ENCODE measurements around the gene ITGB4. TPM values are rescaled to one million over a fixed set of nuclear protein-coding genes. Genes with fewer than 3 reads are reported as not detected.

Gene ITGB4
- total and polyA plus RNA-seq, 2 of the 13 experiments (the other 11 are each of a cell fraction or from before 2014, with no cell fraction given): 6.9 to 14.5 TPM

DNA sequence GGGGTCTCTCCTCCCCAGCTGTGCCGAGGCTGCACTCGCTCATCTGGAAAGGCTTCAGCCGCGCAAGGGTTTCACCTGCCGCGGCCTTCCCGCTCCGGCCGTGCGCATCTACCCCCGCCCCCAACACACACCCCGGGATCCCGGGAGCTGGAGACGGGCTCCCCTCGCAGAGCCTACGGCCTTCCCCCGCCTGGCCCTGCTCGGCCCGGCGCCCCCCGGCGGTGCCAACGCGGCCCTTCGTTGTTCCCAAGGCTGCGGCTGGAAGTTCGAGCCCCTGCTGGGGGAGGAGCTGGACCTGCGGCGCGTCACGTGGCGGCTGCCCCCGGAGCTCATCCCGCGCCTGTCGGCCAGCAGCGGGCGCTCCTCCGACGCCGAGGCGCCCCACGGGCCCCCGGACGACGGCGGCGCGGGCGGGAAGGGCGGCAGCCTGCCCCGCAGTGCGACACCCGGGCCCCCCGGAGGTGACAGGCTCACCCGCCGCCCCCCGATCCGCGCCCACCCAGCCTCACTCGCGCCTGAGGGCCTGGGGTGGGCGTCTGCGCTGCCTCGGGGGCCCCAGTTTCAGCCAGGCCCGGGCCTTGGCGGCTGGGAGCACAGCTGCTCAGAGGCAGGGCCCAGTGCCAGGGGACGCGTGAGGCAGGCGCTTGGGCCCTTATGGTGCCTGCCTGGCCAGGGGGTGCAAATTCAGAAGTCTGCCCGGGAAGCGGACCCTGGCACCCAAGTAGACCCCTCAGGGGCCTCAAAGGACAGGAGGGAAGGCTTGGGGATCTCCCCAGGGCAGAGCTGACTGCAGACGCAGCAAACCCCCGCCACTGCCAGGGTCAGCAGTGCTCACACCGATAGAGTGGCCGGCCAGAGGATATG lies 32.5 kb downstream of the ITGB4 start (continued):
- peak; percentile 91 for TF ChIP-seq ZNF777 (CRISPR knock-in tag; IDR thresholded peaks at IDR 0.05)
- peak; percentile 21; the same call in 1 of the 2 replicates for TF ChIP-seq MAZ (IDR thresholded peaks at IDR 0.05; ENCODE audit: borderline replicate concordance, low read depth, low read length)
- TF ChIP-seq MAZ (CRISPR knock-in tag; IDR thresholded peaks at IDR 0.05; ENCODE audit: low read depth): peak; percentile 95
- TF ChIP-seq ATF1 (CRISPR knock-in tag; IDR thresholded peaks at IDR 0.05): no peak
- TF ChIP-seq, protein P1, sequence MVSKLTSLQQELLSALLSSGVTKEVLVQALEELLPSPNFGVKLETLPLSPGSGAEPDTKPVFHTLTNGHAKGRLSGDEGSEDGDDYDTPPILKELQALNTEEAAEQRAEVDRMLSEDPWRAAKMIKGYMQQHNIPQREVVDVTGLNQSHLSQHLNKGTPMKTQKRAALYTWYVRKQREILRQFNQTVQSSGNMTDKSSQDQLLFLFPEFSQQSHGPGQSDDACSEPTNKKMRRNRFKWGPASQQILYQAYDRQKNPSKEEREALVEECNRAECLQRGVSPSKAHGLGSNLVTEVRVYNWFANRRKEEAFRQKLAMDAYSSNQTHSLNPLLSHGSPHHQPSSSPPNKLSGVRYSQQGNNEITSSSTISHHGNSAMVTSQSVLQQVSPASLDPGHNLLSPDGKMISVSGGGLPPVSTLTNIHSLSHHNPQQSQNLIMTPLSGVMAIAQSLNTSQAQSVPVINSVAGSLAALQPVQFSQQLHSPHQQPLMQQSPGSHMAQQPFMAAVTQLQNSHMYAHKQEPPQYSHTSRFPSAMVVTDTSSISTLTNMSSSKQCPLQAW (CRISPR knock-in tag; IDR thresholded peaks at IDR 0.05): 0 out of 2 replicates have a peak, but pooled peaks have one; percentile 20
- peak; percentile 14; the same call in 1 of the 2 replicates for TF ChIP-seq ETV5 (CRISPR knock-in tag; IDR thresholded peaks at IDR 0.05; ENCODE audit: borderline replicate concordance)
- 0 out of 2 replicates have a peak, but pooled peaks have one; percentile 35 for TF ChIP-seq SATB2 (CRISPR knock-in tag; IDR thresholded peaks at IDR 0.05)
- TF ChIP-seq PLRG1 (conservative IDR thresholded peaks at IDR 0.05): no peak
- TF ChIP-seq ZNF724P (CRISPR knock-in tag; IDR thresholded peaks at IDR 0.05; ENCODE audit: borderline replicate concordance): peak; percentile 81; the same call in 1 of the 2 replicates
- TF ChIP-seq, protein P2, sequence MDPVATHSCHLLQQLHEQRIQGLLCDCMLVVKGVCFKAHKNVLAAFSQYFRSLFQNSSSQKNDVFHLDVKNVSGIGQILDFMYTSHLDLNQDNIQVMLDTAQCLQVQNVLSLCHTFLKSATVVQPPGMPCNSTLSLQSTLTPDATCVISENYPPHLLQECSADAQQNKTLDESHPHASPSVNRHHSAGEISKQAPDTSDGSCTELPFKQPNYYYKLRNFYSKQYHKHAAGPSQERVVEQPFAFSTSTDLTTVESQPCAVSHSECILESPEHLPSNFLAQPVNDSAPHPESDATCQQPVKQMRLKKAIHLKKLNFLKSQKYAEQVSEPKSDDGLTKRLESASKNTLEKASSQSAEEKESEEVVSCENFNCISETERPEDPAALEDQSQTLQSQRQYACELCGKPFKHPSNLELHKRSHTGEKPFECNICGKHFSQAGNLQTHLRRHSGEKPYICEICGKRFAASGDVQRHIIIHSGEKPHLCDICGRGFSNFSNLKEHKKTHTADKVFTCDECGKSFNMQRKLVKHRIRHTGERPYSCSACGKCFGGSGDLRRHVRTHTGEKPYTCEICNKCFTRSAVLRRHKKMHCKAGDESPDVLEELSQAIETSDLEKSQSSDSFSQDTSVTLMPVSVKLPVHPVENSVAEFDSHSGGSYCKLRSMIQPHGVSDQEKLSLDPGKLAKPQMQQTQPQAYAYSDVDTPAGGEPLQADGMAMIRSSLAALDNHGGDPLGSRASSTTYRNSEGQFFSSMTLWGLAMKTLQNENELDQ (CRISPR knock-in tag; IDR thresholded peaks at IDR 0.05; ENCODE audit: borderline replicate concordance): no peak
- TF ChIP-seq ZSCAN20 (CRISPR knock-in tag; IDR thresholded peaks at IDR 0.05; ENCODE audit: borderline replicate concordance): peak; percentile 46; the same call in 1 of the 2 replicates
- peak; percentile 94 for TF ChIP-seq HOXA3 (CRISPR knock-in tag; IDR thresholded peaks at IDR 0.05)
- no peak for TF ChIP-seq TCF7L2 (IDR thresholded peaks at IDR 0.05; ENCODE audit: low read depth, low read length)
- TF ChIP-seq, protein P3, sequence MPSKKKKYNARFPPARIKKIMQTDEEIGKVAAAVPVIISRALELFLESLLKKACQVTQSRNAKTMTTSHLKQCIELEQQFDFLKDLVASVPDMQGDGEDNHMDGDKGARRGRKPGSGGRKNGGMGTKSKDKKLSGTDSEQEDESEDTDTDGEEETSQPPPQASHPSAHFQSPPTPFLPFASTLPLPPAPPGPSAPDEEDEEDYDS (CRISPR knock-in tag; IDR thresholded peaks at IDR 0.05): peak; percentile 34; the same call in 1 of the 2 replicates
- no peak for TF ChIP-seq GTF3A (CRISPR knock-in tag; conservative IDR thresholded peaks at IDR 0.05)
- TF ChIP-seq MED1 (CRISPR knock-in tag; IDR thresholded peaks at IDR 0.05): peak; percentile 63
- TF ChIP-seq SIN3A (IDR thresholded peaks at IDR 0.05; ENCODE audit: borderline replicate concordance, low read depth, low read length): no peak
- TF ChIP-seq HDAC2 (CRISPR knock-in tag; IDR thresholded peaks at IDR 0.05): no peak
- peak; percentile 69 for TF ChIP-seq SKI (IDR thresholded peaks at IDR 0.05; ENCODE audit: partially characterized antibody)
- TF ChIP-seq TAF15 (IDR thresholded peaks at IDR 0.05; ENCODE audit: low read depth, low read length, poor library complexity, severe bottlenecking): no peak
- TF ChIP-seq ARHGAP35 (CRISPR knock-in tag; IDR thresholded peaks at IDR 0.05; ENCODE audit: borderline replicate concordance): no peak; the same call in 1 of the 2 replicates
